AG09319 (cell line): ENCODE data around the gene TAF8.

Source experiments
- DNase-seq: peaks from one replicate; pipeline ENCODE4 v3.0.0-alpha.2; 2010; ENCODE audit warnings: low read depth; ENCODE audit errors: extremely low read depth
- CTCF ChIP-seq: IDR thresholded peaks from 2 replicates; pipeline ENCODE4 v1.5.1; 2011; ENCODE audit warnings: low read depth, mild to moderate bottlenecking, inconsistent platforms, low read length, moderate library complexity

TAF8 gene

GRCh38 chr6:42041481-42042053, 8.8 kb upstream of the TAF8 start:
- TF ChIP-seq CTCF: no peak
- no peak for DNase-seq

GRCh38 chr6:42042108-42042507, 8.2 kb upstream of the TAF8 start:
- no peak for TF ChIP-seq CTCF
- no peak for DNase-seq

GRCh38 chr6:42043787-42044475, 6.4 kb upstream of the TAF8 start:
- peak; percentile 97 for TF ChIP-seq CTCF
- DNase-seq: peak; percentile 50

- no peak for TF ChIP-seq CTCF
- peak; percentile 14 for DNase-seq
Measured at GRCh38 chr6:42045538-42046460, 4.5 kb upstream of the TAF8 start.

GRCh38 chr6:42046464-42047212, 3.7 kb upstream of the TAF8 start:
- TF ChIP-seq CTCF: no peak
- no peak for DNase-seq

GRCh38 chr6:42047213-42047590, 3.1 kb upstream of the TAF8 start:
- TF ChIP-seq CTCF: no peak
- no peak for DNase-seq
